NB4 (cell line): ENCODE measurements around the gene MGMT.
A peak's percentile ranks its signal among the peaks of the same experiment; 100 is the strongest.

ENCODE experiments used
- DNase-seq: peaks from one replicate; pipeline ENCODE4 v3.0.0; 2010; ENCODE audit warnings: low read depth
- H3K4me3 ChIP-seq: one replicate; pipeline ENCODE4 v1.5.1; 2011; ENCODE audit warnings: mild to moderate bottlenecking, low read depth, low read length, moderate library complexity
- MYC ChIP-seq: IDR thresholded peaks from 2 replicates; pipeline ENCODE4 v1.6.1; 2011; ENCODE audit warnings: low read depth, low read length
- POLR2A ChIP-seq: IDR thresholded peaks from 2 replicates; pipeline ENCODE4 v1.6.1; 2011; ENCODE audit warnings: mild to moderate bottlenecking; ENCODE audit not compliant: insufficient read length; ENCODE audit errors: extremely low read depth
- TF ChIP-seq, protein P1 (sequence below): IDR thresholded peaks from one replicate; pipeline ENCODE4 v1.5.1; 2012; ENCODE audit warnings: low read depth, low read length
- TF ChIP-seq, protein P2 (sequence below): IDR thresholded peaks from 2 replicates; pipeline ENCODE4 v1.6.1; 2011; ENCODE audit warnings: low read depth, low read length

Gene MGMT

DNA sequence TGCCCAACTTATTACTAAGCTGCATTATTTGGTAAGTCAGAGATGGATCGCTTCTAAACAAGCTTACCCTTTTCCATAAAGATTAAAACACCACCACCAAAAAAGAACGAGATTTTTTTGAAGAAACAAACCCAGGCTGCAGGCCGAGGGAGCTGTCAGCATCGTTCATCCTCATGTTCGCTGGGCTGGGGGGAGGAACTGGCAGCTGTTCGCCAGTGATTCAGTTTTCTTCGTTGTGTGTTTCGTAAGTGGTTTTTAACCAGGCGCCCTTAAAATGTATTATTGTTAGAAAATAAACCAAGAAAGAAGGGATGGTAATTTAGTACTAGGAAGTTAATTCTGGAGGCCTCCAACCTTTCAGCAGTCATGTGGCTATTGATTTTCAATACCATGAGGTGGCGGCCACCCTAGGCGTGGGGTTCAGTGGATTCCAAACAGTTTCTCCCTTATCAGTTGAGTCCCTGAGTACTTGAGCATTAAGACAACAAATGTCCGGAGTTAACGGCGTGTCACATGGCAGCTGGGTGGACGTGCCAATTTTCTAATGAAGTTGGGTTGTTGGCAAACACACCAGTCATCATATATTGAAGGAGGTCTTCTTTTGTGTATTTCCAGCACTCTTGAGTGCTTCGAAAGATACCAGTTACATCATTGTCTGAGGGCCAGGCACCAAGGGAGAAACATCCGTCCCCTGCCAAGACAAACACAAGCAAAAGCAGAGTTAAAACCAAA, 323.8 kb downstream of the MGMT start:
- TF ChIP-seq, protein P1, sequence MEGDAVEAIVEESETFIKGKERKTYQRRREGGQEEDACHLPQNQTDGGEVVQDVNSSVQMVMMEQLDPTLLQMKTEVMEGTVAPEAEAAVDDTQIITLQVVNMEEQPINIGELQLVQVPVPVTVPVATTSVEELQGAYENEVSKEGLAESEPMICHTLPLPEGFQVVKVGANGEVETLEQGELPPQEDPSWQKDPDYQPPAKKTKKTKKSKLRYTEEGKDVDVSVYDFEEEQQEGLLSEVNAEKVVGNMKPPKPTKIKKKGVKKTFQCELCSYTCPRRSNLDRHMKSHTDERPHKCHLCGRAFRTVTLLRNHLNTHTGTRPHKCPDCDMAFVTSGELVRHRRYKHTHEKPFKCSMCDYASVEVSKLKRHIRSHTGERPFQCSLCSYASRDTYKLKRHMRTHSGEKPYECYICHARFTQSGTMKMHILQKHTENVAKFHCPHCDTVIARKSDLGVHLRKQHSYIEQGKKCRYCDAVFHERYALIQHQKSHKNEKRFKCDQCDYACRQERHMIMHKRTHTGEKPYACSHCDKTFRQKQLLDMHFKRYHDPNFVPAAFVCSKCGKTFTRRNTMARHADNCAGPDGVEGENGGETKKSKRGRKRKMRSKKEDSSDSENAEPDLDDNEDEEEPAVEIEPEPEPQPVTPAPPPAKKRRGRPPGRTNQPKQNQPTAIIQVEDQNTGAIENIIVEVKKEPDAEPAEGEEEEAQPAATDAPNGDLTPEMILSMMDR: no peak
- no peak for TF ChIP-seq MYC
- TF ChIP-seq POLR2A: no peak
- TF ChIP-seq, protein P2, sequence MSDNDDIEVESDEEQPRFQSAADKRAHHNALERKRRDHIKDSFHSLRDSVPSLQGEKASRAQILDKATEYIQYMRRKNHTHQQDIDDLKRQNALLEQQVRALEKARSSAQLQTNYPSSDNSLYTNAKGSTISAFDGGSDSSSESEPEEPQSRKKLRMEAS: no peak
- DNase-seq: peak; percentile 79
- H3K4me3 ChIP-seq: peak overlapping the region; percentile 26

DNA sequence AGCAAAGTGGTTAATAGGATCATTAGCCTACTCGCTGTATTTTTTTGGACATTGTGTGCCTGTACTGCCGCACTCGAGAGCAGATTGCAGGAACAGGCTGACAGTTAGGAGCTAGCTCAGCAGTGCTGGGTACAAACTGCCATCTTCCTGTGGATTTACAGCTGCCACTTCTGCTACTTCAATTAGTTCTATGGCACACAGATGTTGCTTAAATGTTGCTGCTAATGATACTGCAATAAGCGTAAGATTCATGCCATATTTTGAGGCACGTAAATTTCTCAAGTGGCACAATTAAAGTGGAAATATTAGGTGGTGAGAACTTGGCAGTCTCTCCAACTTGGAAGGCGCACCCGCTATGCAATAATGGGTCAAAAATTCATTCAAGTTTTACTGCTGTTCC, 325.1 kb downstream of the MGMT start:
- peak; percentile 32 for DNase-seq
- TF ChIP-seq, protein P1: no peak
- TF ChIP-seq MYC (no peak), POLR2A (no peak)
- TF ChIP-seq, protein P2: no peak

DNA sequence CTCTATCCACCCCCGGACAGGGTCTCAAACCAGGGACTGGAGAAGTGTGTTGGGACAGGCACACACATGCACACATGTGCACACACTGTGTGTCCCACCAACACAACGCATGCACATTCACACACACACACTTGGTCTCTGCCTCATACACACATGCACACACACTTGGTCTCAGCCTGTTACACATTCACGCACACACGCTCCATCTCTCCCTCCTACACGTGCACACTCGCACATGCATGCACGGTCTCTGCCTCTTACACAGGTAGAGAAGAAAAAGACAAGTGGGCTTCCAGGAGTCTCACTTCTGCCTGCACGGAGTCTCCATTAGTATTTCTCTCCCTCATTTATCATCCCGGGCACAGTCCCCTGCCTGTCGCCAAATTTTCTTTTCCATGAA, 325.8 kb downstream of the MGMT start:
- no peak overlapping the region for H3K4me3 ChIP-seq
- TF ChIP-seq MYC: no peak
- TF ChIP-seq POLR2A: no peak
- TF ChIP-seq, protein P1: no peak
- TF ChIP-seq, protein P2: no peak
- DNase-seq: no peak

More for the DNA sequence above, 325.1 kb downstream of the MGMT start:
- H3K4me3 ChIP-seq: no peak overlapping the region

DNA sequence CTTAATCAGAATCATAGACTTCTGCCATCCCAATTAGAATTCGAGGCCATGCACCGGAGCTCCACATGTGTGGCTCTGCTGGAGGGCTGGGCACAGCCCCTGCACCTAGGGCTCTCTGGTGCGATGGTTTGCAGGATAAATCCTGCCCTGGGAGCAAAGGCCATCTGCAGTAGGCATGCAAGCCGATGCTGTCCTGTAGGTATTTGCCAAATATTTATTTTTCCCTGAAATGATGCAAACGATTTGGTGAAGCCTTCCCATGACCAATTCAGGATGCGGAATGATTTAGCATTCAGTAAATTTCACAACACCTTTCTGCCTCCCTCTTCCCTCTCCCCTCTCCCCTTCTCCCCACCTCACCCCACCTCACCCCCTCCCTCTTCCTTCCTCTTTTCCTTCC, 326.4 kb downstream of the MGMT start:
- no peak overlapping the region for H3K4me3 ChIP-seq
- peak; percentile 39 for DNase-seq
- no peak for TF ChIP-seq MYC
- TF ChIP-seq, protein P2: no peak
- TF ChIP-seq, protein P1: no peak
- TF ChIP-seq POLR2A: no peak

DNA sequence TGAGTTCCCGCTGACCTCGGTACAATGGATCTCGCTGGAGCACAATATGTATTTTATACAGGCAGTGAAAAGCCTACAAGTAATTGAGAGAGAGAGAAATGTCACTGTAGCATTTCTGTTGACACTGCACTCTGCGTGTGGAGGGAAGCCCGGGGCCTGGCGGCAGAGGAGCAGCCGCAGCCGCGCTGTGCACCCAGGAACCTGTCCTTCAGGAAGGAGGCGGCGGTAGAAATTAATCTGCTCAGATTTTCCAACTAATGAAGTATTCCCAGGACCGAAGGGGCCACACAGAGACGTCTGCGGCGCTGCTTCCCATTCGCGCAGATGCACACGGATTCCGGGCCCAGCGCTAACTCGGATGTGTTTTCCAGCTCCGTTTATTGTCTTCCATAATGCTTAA, 327.0 kb downstream of the MGMT start:
- no peak overlapping the region for H3K4me3 ChIP-seq
- DNase-seq: no peak
- no peak for TF ChIP-seq MYC
- no peak for TF ChIP-seq POLR2A
- TF ChIP-seq, protein P1: no peak
- TF ChIP-seq, protein P2: no peak
